Body of pancreas (tissue), 4 donors: ENCODE data around the gene OTOG.

Experiments
- CTCF ChIP-seq, 7 experiments: fragments of 450-650 bp in 4 of 7; fragments of 200-600 bp in 3 of 7; sonication (generic) in 3 of 7; IDR thresholded peaks; one replicate each; pipeline ENCODE4 v1.5.1; 2016 to 2019; ENCODE audit warnings: antibody characterized with exemption in 7 of 7
- POLR2A ChIP-seq, 3 donors: fragments of 450-650 bp; IDR thresholded peaks; one replicate each; pipeline ENCODE4 v1.6.1; 2016; ENCODE audit warnings: antibody characterized with exemption in 3 of 3, mild to moderate bottlenecking in 2 of 3

DNA sequence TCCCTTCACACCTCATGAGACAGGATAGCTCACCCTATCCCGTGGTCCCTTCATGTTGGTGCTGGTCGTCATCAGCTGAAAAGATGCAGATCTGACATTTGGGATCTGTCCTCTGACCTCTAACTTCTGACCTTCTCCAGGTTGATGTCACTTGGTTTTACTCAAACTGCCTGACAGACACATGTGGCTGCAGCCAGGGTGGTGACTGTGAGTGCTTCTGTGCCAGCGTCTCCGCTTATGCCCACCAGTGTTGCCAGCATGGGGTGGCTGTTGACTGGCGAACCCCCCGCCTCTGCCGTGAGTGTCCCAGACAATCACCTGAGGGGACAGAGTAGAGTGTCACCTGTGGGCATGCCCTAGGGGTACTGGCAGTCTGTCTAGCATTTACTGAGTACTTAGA, 49.7 kb downstream of the OTOG start:
- TF ChIP-seq CTCF (IDR thresholded peaks at IDR 0.05): no peak
- no peak for TF ChIP-seq POLR2A (IDR thresholded peaks at IDR 0.05)
